ENCODE results near the gene CLIC4.
"Not testable (repeated sequence)": the region's sequence is repeated elsewhere in the genome, so short reads cannot be mapped to it uniquely, and the experiment has no call there.

Gene CLIC4

GRCh38 chr1:24795236-24795635, 50.0 kb downstream of the CLIC4 start:
- no peak overlapping the region for H3K9ac ChIP-seq (ENCODE audit: low read depth, low read length, poor library complexity, severe bottlenecking)
- peaks cover 75% of the 10 kb centered on the region for H3K79me2 ChIP-seq (ENCODE audit: insufficient read depth, low read length)
- H3K27me3 ChIP-seq (ENCODE audit: insufficient read depth, low read length, poor library complexity, severe bottlenecking) = no peaks in the 10 kb centered on the region
- no peaks in the 10 kb centered on the region for H3K4me1 ChIP-seq (ENCODE audit: insufficient read depth, low read length, poor library complexity, severe bottlenecking)
- TF ChIP-seq EZH2phosphoT487 (IDR thresholded peaks at IDR 0.05; ENCODE audit: borderline replicate concordance) = no peak
- no peak for TF ChIP-seq CTCF (conservative IDR thresholded peaks at IDR 0.05; ENCODE audit: low read length)
- H3K9me3 ChIP-seq (ENCODE audit: insufficient read depth, low read depth, low read length) = no peaks in the 10 kb centered on the region
- H3K36me3 ChIP-seq (ENCODE audit: insufficient read depth, low read length) = peaks cover 11% of the 10 kb centered on the region
- no peak overlapping the region for H2AFZ ChIP-seq (ENCODE audit: low read length)
- no peak overlapping the region for H3K4me3 ChIP-seq (ENCODE audit: low read length, poor library complexity, severe bottlenecking)
- no peaks in the 10 kb centered on the region for H3K9me2 ChIP-seq (replicated peaks; ENCODE audit: low read depth, low read length)
- no peak overlapping the region for H3K4me2 ChIP-seq (ENCODE audit: low read depth, low read length, poor library complexity, severe bottlenecking)
- H3F3A ChIP-seq (ENCODE audit: low read depth) = no peaks in the 10 kb centered on the region
- peaks cover 14% of the 10 kb centered on the region for H4K20me1 ChIP-seq (ENCODE audit: insufficient read depth, low read length, poor library complexity, severe bottlenecking)

- Histone ChIP-seq H3K9me3 (ENCODE audit: insufficient read depth, low read depth, low read length) (no peaks in the 10 kb centered on the region), H3K9ac (ENCODE audit: low read depth, low read length, poor library complexity, severe bottlenecking) (no peak overlapping the region), H3K4me1 (ENCODE audit: insufficient read depth, low read length, poor library complexity, severe bottlenecking) (peaks cover 6% of the 10 kb centered on the region), H3K79me2 (ENCODE audit: insufficient read depth, low read length) (peaks cover 62% of the 10 kb centered on the region), H2AFZ (ENCODE audit: low read length) (no peak overlapping the region), H3K27me3 (ENCODE audit: insufficient read depth, low read length, poor library complexity, severe bottlenecking) (no peaks in the 10 kb centered on the region), H4K20me1 (ENCODE audit: insufficient read depth, low read length, poor library complexity, severe bottlenecking) (peaks cover 17% of the 10 kb centered on the region), H3K4me2 (ENCODE audit: low read depth, low read length, poor library complexity, severe bottlenecking) (no peak overlapping the region), H3K4me3 (ENCODE audit: low read length, poor library complexity, severe bottlenecking) (no peak overlapping the region), H3K36me3 (ENCODE audit: insufficient read depth, low read length) (peaks cover 14% of the 10 kb centered on the region), H3F3A (ENCODE audit: low read depth) (no peaks in the 10 kb centered on the region), H3K9me2 (replicated peaks; ENCODE audit: low read depth, low read length) (no peaks in the 10 kb centered on the region)
- TF ChIP-seq EZH2phosphoT487 (IDR thresholded peaks at IDR 0.05; ENCODE audit: borderline replicate concordance) = no peak
- TF ChIP-seq CTCF (conservative IDR thresholded peaks at IDR 0.05; ENCODE audit: low read length) = no peak
These were observed 51.3 kb downstream of the CLIC4 start for GRCh38 chr1:24796524-24796923.

DNA sequence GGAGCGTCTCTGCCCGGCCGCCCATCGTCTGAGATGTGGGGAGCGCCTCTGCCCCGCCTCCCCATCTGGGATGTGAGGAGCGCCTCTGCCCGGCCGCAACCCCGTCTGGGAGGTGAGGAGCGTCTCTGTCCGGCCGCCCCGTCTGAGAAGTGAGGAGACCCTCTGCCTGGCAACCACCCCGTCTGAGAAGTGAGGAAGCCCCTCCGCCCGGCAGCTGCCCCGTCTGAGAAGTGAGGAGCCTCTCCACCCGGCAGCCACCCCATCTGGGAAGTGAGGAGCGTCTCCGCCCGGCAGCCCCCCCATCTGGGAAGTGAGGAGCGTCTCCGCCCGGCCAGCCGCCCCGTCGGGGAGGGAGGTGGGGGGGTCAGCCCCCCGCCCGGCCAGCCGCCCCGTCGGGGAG, 54.0 kb downstream of the CLIC4 start:
- H3K9me3 ChIP-seq (ENCODE audit: insufficient read depth, low read depth, low read length); H3K9me2 ChIP-seq (replicated peaks; ENCODE audit: low read depth, low read length); H3K9ac ChIP-seq (ENCODE audit: low read depth, low read length, poor library complexity, severe bottlenecking); H2AFZ ChIP-seq (ENCODE audit: low read length); H3K4me2 ChIP-seq (ENCODE audit: low read depth, low read length, poor library complexity, severe bottlenecking); H3F3A ChIP-seq (ENCODE audit: low read depth); H3K27me3 ChIP-seq (ENCODE audit: insufficient read depth, low read length, poor library complexity, severe bottlenecking); H3K4me3 ChIP-seq (ENCODE audit: low read length, poor library complexity, severe bottlenecking): not testable (repeated sequence)
- Histone ChIP-seq H3K4me1 (ENCODE audit: insufficient read depth, low read length, poor library complexity, severe bottlenecking) (peaks cover 16% of the 10 kb centered on the region), H4K20me1 (ENCODE audit: insufficient read depth, low read length, poor library complexity, severe bottlenecking) (peaks cover 35% of the 10 kb centered on the region), H3K36me3 (ENCODE audit: insufficient read depth, low read length) (peaks cover 19% of the 10 kb centered on the region), H3K79me2 (ENCODE audit: insufficient read depth, low read length) (peaks cover 61% of the 10 kb centered on the region)

GRCh38 chr1:24801176-24801575, 55.9 kb downstream of the CLIC4 start:
- Histone ChIP-seq H3K79me2 (ENCODE audit: insufficient read depth, low read length) (peaks cover 57% of the 10 kb centered on the region), H3F3A (ENCODE audit: low read depth) (no peaks in the 10 kb centered on the region)

More at GRCh38 chr1:24801176-24801575, 55.9 kb downstream of the CLIC4 start:
- Histone ChIP-seq H3K4me3 (ENCODE audit: low read length, poor library complexity, severe bottlenecking) (no peak overlapping the region), H3K9me2 (replicated peaks; ENCODE audit: low read depth, low read length) (no peaks in the 10 kb centered on the region), H4K20me1 (ENCODE audit: insufficient read depth, low read length, poor library complexity, severe bottlenecking) (peaks cover 25% of the 10 kb centered on the region), H3K36me3 (ENCODE audit: insufficient read depth, low read length) (peaks cover 24% of the 10 kb centered on the region), H3K4me1 (ENCODE audit: insufficient read depth, low read length, poor library complexity, severe bottlenecking) (peaks cover 16% of the 10 kb centered on the region), H3K27me3 (ENCODE audit: insufficient read depth, low read length, poor library complexity, severe bottlenecking) (no peaks in the 10 kb centered on the region), H3K4me2 (ENCODE audit: low read depth, low read length, poor library complexity, severe bottlenecking) (no peak overlapping the region), H3K9ac (ENCODE audit: low read depth, low read length, poor library complexity, severe bottlenecking) (no peak overlapping the region), H2AFZ (ENCODE audit: low read length) (no peak overlapping the region), H3K9me3 (ENCODE audit: insufficient read depth, low read depth, low read length) (no peaks in the 10 kb centered on the region)
- TF ChIP-seq EZH2phosphoT487 (IDR thresholded peaks at IDR 0.05; ENCODE audit: borderline replicate concordance) = no peak
- TF ChIP-seq CTCF (conservative IDR thresholded peaks at IDR 0.05; ENCODE audit: low read length) = no peak
